SK-MEL-5 (cell line): Measurements from ENCODE around the gene NSDHL. TPM values are rescaled to one million over a fixed set of nuclear protein-coding genes. Genes with fewer than 3 reads are reported as not detected.

Source experiments
- DNase-seq: peaks from one replicate; pipeline ENCODE4 v3.0.0-alpha.2; 2016; ENCODE audit warnings: low read depth, low spot score
- in situ Hi-C: cut with HindIII; loops from 2 replicates; pipeline ENCODE4 v1.10.0; 2016; ENCODE audit warnings: low sequenced_read_pairs, high pct_unique_total_duplicates, low pct_unique_long_range_greater_than_20kb
- total RNA-seq: library from RNA; depleted of rRNA; stranded (reverse); fragments of >200 nt; shearing (Covaris generic); gene quantifications from 2 replicates; pipeline ENCODE4 v1.2.3, GENCODE V29; 2014; rRNA removed

NSDHL gene
- total RNA-seq, 1 experiment from 2014 or later, result 15.1 TPM

DNA sequence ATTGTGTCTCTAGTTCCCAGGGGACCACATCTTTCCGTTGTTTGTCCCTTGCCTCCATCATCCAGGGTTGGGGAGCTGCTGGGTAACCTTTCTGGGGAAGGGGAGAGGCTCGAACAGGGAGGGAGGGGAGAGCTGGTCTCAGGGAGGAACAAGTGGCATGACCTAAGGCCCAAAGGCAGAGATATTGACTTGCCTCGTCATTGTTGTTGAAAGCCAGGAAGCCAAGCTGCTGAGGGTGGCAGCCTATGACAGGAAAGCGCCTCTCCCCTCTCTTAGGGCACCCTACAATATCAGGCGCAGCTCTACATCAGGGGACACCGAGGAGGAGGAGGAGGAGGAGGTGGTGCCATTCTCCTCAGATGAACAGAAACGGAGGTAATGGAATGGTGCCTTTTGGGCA, 87.8 kb downstream of the NSDHL start:
- no peak for DNase-seq

More for the DNA sequence above, 87.8 kb downstream of the NSDHL start:
- in situ Hi-C loops, result no loop called here

Other genes starting within 250 kb of the NSDHL start
- not detected in 2 replicates for gene GABRQ, start 193.2 kb upstream of the NSDHL start, total RNA-seq
- gene MAGEA3, start 132.3 kb upstream of the NSDHL start, total RNA-seq, result 252 TPM in 2 replicates
- gene CSAG2, start 121.8 kb upstream of the NSDHL start, total RNA-seq, result 1.1 TPM in 1 of 2 replicates, not detected in the other
- gene MAGEA2B, start 116.4 kb upstream of the NSDHL start, total RNA-seq, result 16.7 and 21.8 TPM in 2 replicates
- gene CSAG1, start 97.3 kb upstream of the NSDHL start, total RNA-seq, result 71.2 and 82.0 TPM in 2 replicates
- 133 and 153 TPM in 2 replicates for gene MAGEA12, start 97.3 kb upstream of the NSDHL start, total RNA-seq
- 67.5 and 73.1 TPM in 2 replicates for gene MAGEA2, start 77.2 kb upstream of the NSDHL start, total RNA-seq
- 7.6 and 8.9 TPM in 2 replicates for gene CSAG3, start 71.8 kb upstream of the NSDHL start, total RNA-seq
- 187 and 193 TPM in 2 replicates for gene MAGEA6, start 61.4 kb upstream of the NSDHL start, total RNA-seq
- gene CETN2, start 306 bp upstream of the NSDHL start, total RNA-seq, result 26.8 and 30.8 TPM in 2 replicates
- 0.56 and 0.92 TPM in 2 replicates for gene ZNF185, start 67.0 kb downstream of the NSDHL start, total RNA-seq
- gene PNMA5, start 163.1 kb downstream of the NSDHL start, total RNA-seq, result not detected in 2 replicates
- 0.98 and 1.3 TPM in 2 replicates for gene PNMA3, start 225.4 kb downstream of the NSDHL start, total RNA-seq
- gene PNMA6A, start 241.4 kb downstream of the NSDHL start, total RNA-seq, result 7.5 and 9.4 TPM in 2 replicates